Right renal cortex interstitium (tissue), 3 donors: ENCODE data around the gene HAND1. TPM values are rescaled to one million over a fixed set of nuclear protein-coding genes. Genes with fewer than 3 reads are reported as not detected.

Experiments used
- DNase-seq, 3 donors: peaks; one replicate each; pipeline ENCODE4 v3.0.0-alpha.2; 2013; ENCODE audit warnings: low read depth in 3 of 3, low spot score in 2 of 3
- polyA plus RNA-seq, 3 donors: library from polyadenylated mRNA; unstranded; fragments of 120-200 nt; gene quantifications; one replicate each; pipeline ENCODE4 v1.2.1, GENCODE V29; 2013; ENCODE audit not compliant: insufficient read length in 3 of 3

The HAND1 gene
- polyA plus RNA-seq, 3 donors, result not detected

DNA sequence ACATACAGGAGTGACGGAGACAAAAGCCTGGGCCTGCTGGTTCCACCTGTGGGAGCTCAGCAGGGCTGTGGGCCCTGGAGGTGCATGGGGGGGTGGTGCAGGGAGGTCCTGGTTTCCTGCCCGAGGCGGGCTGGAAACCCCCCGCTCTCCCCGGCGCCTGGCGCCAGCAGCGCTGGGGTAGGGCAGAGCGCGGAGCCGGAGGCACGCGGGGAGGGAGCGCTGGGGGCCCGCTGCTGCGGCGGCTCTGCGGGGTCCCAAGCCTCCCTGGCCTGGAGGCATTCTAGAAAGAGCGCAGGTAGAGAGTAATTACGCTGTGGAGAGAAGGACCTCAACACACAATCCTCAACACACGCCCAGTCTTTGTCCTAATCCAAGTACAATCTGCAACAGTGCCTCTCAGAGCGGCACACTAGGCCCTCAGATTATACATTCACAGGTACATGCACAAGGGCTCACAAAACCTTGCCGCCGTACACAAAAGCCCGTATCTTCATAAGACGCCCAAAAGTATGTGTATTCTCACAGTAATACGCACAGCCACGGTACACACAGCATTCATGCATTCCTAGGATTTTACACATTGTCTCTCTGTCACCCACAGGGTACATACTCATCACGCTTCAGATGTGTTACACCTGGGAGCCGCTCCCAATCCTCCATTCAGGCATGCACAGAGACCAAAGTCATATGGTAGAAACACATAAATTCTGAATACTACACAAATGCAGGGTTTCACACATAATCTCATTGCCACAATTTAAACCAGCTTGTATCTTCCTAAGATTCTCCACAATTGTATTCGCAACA lies 2.1 kb upstream of the HAND1 start:
- DNase-seq, result no peak

DNA sequence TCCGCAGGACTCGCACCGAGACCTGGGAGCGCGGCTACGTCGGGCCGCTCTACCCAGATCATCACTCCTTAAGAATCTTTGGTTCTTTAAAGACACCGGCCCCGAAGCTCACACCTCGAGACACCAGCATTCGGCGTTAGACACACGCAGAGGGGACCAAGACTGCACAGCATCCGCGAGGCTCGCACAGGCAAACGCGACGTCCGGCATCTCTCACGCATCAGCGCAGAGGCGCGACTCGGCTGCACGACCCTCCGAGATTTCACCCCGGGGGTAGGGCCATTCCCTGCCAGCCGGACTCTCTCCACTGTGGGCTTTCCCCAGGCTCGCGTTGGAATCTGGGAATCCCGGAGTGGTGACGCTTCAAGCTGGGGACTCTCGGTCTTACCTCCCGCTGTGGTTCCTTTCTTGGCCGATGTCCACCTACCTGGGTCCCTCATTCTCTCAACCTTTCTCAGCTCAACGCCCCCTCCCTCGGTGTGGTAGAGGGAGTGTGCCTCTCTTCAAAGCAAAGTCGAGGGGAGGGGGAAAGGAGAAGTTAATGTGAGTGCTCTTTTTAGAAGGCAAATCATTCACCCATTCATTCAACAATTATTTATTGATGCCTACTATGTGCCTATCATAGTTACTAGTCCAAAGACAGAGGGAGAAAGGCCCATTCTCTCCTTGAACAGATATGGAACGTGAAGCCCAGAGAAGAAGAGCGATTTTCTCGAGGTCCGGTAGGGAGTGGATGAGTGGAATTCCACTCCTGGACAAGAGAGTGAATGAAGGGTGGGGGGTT lies 1.3 kb upstream of the HAND1 start:
- DNase-seq, result no peak

DNA sequence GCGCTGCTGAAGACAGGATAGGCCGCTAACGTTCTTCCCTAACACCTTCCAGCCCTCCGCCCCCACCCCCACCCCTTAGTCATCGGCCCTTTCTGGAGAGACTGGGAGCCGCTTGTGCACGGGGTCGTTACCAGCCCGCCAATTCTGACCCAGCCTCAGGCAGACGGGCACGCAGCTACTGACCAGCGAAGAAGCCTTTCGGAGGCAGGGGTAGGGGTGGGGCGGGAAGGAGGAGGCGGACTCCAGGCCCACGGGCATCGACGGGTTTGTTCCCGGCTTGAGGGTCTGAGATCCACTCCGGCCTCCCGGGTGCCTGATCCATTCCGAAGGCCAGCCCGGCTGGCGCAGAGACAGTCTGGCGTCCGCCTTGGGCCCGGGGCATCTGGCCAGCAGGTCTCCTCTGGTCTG lies 729 bp upstream of the HAND1 start:
- no peak for DNase-seq

DNA sequence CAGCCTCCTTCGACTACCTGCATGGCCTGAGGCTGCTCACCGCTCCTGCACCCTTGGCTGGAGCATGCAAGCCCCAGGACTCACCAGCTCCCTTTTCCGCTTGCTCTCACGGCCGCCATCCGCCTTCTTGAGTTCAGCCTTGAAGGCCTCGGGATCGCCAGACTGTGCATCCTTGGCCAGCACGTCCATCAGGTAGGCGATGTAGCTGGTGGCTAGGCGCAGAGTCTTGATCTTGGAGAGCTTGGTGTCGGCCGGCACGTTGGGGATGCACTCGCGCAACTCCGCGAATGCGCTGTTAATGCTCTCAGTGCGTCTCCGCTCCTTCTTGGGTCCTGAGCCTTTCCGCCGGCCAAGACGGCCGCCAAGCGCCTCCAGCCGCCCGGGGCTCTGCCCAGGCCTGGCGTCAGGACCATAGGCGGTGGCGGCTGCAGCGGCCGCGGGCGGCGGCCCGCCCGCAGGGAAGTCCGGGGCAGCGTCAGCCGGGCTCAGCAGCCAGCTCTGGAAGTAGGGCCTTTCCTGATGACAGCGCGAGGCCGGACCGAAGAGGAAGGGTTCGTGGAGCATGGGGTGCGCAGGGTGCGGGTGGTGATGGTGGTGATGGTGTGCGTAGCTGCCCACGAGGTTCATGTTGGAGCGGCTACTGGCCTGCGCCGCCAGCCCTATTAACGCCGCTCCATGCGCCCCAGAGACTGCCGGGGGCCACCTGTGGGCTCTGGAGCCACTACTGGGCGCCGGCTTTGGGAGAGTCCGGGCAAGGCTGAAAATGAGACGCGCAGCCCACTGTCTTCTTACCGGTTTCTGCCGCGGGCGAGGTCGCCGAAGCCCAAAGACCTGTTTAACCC lies 424 bp downstream of the HAND1 start:
- no peak for DNase-seq

DNA sequence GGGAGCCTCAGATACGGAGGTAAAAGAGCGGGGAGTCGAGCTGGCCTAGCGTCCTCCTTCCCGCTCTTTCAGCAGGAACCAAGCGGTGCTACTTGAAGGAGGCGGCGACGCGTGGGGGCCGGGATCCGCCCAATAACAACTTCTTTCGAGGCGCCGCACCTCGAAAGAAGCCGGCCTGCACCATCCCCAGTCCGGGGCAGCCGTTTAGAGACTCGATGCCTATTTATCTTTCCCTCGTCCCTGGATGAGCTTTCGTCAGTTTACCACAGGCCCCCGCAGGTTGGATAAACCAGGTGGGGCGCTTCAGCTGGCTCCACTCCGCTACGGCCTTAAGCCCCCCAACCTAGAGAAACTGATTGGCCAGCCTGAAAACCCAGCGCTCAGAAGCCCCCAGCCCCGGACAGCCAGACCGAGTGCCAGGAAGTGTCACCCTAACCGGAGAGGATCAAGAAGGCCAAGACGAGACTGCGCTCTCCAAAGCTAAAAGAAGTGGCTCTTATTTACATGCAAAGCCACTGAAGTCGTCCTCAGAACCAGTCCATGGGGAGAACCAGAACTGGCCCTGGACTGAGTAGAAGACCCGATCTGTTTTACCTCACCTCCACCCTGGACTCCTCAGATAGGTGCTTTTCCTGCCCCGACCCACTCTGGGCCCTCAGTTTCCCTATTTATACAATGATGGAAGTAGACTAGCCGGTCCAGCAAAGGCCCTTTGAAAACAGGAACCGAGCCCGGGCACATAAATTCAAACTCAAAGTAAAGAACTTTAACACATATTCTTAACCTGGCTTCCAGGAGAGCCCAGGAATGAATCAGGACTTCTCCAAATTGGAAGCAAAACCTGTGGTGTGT lies 1.4 kb downstream of the HAND1 start:
- no peak for DNase-seq

DNA sequence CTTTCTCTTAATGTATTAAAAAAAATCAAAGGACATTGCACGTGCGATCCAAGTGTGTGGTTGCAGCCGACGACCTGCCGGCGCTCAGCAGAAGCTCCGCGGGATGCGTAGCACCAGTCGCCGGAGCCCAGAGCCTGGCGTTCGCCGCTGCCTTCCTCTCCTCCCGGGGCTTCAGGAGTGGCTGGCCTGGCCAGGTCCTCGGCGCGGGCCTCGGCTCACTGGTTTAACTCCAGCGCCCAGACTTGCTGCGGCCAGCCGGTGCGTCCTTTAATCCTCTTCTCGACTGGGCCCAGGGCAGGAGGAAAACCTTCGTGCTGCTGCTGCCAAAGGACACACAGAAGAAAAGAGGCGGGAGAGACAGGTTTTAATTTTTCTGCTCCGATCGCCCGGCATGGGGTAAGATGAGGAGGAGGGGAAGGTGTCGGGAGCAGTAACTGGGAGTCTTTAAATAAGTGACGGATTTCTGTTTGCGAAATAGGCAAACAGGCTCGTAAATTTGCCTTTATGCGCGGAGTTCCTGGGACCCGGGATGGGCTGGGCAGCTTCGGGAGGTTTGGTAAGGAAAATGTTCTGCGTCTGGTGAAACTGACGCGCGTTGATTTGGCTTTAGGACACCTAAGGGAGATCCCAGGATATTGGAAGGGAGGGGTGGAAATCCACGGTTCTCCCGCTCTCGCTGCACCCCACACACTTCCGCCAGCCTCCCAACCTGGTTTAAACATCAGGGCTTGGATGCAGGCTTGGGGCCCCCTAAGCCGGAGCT lies 2.3 kb downstream of the HAND1 start:
- DNase-seq, result no peak

DNA sequence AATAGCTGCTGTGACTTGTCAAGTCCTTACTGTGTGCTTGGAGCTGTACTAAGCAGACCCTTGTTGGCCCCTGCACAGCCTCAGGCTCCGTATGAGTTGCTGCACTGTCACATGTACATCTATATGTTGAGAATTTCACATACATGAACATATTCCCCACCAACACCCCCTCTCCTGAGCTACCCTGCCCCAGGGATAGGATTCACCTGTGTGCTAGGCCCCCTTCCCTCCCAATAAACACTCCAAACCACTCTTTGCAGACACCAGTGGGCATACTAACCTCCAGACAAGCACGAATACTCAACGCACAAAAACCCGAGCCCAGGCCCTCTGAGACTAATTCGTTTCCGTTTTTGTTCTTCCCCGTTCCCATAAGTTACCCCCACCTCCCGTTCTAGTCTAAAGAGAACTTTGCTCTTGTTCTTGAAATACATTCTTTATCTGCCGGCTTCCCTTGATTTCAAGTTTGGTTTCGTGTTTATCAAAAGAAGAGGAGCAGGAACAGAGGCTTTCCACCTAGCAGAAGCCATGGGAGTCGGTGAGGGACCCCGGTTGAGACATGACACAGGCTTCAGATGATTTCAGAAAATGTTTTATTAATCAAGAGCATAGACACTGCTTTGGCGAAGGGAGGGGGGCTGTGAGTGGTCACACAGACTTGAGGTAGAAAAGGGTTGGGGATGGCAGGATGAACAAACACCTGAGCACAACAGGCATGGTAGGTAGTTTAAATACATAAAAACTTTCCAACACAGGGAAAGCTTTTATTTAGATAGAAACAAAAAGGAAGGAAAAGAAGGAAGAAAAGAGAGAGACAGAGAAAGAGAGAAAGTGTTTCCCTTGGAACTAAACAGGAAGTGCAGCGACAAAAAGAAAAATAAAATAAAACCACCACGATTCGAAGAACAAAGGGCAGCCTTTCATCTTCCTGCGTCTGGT lies 3.4 kb downstream of the HAND1 start:
- DNase-seq, result no peak

DNA sequence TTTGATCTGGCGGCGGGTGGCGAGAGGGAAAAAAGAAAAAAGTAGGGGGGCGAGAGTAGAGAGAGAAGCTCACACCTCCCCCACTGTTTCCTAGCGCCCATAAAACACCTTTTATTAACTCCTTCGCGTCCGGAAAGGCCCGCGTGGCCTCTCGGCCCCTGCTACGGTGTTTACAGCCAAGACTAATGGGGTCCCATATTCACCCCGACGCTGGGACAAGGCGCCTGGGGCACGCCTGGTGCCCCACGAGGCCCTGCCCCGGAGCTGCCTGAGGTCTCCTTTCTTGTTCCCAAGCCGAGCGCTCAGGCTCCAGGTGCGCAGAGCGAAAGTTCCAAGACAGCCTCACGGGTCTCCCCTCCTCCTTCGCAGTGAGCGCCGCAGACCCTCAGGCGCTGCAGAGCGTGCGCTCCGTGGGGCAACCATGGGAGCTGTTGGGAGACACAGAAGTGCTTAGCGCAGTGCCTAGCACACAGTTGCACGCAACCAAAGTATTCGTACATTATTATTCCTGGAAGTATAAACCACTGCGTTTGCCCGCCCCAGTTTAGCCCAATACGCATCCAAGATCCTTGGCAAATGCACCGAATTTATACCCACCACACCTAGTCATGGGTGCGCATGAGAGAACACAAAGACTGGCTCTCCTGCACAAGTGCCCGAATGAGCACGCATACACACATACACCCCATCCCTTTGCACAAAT lies 4.3 kb downstream of the HAND1 start:
- no peak for DNase-seq

DNA sequence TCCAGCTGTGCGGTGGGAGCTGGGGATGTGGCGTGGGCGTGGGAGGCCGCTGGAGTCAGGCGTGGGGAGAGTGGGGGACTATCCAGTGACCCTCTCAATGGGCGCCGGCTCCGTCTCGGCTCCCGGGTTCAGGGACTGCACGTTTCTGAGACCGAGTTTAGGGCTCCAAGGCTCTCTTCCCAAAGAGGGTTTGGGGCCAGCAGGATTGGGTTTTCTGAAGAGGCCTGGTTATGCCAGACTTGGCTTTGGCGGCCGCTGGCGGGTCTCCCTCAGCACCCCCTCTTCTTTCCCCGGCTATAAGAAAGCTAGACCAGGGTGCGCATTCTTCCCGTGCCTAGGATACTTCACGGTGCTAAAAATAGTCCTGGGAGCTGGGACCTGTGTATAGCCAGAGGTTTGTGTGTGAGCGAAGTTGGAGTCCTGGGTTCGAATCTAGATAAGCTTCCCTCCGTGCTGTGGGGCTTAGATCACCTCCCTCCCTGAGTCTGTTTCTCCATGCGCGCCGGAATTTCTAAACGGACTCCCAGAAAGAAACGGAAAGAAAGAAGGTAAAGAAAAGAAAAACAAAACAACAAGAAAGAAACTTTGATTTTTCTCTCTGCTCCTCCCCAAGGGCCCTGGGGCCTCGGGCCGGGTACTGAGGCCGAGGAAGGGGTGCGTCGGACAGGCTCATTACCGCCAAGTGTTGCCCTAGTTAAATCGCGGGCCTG lies 5.0 kb downstream of the HAND1 start:
- DNase-seq, result no peak

DNA sequence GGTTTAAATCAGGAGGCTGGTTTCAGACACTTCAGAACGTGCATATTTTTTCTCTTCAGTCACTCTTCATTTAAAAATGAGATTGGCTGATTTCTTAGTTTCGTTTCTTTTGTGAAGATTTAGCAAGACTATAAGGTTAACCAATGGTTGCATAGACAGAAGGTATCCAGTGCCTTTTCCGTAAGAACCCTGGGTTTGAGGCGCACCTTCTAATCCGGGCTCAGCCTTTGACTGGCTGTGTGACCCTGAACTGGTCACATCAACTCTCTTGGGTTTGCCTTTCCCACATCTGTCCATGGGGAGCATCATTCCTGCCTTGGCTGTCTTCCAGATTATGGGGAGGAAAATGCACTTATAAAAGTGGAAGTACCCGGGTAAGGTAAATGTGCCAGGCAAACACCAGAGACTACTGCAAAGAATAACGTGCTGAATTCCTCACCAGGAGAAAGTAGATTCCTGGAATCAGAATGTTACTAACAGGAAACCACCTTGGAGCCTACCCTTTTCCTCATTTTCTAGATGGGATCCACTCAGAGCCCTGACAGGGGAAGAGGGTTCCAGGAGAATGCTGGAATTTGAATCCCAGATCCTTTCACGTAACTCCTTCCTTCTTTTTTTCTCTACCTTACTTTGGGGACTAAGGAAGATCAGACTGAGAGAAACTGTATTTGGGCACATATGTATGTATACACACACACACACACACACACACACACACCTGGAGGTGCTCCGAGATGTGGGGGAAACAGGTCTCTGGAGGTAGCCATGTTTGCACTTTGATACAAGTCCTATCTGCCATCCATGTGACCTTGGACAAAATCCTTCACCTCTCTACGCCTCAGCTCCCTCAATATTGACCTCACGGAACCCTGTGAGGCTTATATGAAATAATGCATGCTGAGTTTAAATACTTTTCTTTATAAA lies 6.8 kb downstream of the HAND1 start:
- no peak for DNase-seq

DNA sequence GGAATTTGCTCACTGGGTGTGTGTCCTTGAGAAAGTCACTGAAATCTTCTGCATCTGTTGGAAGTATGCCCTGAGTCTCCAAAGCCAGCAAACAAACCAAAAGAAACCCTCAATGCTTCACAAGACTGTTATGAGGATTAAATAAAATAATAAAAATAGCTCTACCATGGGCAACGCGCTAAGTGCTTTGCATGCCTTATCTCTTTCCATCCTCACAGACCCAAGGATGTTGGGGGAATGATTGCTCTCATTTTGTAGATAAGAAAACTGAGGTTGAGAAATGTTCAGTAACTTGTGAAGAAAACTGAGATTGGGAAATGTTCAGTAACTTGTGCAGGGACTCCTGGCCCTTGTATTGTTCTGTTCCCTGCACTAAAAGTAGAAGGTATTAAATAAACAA lies 7.9 kb downstream of the HAND1 start:
- no peak for DNase-seq

DNA sequence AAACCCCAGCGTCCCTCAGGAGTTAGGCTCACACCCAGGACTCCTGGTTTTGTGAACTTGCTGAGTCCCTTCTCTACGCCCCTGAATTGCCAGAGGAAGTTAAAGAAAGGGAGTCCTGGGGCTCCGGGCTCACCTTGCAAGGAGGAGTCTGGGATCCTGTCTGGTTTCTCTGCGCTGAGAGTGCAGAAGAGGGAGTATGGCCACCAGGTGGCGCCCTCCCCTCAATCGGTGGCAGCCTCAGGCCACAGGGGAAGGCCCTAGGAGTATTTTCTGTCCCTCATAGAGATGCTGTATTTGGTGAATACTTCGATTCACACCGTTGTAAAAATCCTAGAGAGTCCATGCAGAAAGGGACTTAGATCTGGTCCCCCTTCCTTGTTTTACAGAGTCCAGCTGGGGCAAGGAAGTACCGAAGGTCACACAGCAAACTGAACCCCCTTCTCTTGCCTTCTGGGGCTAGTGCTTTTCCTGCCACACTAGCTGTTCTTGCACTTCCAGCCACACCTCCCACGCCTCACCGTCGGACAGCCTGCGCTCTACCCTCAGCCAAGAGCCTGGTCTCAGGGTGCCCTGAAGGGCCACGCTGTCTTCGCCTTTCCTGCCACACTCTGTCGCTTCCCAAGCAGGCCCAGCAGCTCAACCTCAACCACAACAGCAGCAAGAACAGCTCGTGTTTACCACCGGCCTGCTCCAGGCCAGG lies 10.2 kb downstream of the HAND1 start:
- no peak for DNase-seq

DNA sequence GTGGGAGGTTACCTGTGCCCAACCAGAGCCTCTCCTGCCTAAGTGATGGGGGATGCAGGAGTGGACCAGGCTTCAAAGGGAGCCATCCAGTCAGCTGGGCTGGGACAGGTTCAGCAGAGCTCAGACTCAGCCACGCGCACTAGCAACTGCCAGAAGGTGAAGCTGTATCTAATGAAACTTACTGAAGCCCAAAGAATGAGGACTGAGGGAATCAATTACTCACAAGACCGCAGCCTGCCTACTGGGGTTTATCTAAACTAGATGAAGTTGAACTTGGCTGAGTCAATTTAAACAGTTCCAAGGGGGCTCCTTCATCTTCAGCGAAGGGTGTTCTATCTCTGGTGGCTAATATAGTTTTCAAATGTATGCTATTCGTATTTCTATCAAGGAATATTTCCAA lies 11.4 kb downstream of the HAND1 start:
- DNase-seq, result no peak

DNA sequence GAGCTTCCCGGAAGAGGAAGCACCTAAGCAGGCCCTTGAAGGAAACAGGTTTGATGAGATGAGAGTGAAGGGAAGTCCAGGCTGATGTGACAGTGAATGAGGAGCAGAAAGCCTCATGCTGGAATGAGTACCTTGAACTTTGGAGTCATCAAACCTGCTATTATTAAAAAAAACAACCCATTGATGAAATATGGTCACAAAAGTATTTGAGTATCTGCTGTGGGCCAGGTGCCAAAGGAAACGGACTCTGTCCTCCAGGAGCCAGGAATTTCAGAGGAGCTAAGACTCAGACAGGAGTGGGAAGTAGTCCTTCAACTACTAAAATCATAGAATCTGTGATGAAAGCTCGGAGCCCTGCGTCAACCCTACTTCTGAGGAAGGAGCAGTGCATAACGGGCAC lies 11.9 kb downstream of the HAND1 start:
- DNase-seq, result no peak

DNA sequence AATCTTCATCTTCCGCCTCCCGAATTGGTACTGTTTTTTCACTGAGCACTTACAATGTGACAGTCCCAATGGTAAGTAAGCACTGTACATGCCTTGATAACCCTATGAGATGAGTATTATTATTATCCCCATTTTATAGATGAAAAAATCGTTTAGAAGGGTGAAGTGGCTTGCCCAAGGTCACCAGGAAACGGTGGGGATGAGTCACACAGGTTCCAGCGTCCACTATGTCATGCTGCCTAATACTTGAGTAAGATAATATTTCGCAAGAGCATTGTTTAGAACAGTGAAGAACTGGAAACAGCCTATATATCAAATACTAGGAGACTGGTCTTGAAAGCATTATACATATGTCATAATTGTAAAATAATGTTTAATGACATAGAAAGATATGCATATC lies 12.9 kb downstream of the HAND1 start:
- DNase-seq, result no peak

DNA sequence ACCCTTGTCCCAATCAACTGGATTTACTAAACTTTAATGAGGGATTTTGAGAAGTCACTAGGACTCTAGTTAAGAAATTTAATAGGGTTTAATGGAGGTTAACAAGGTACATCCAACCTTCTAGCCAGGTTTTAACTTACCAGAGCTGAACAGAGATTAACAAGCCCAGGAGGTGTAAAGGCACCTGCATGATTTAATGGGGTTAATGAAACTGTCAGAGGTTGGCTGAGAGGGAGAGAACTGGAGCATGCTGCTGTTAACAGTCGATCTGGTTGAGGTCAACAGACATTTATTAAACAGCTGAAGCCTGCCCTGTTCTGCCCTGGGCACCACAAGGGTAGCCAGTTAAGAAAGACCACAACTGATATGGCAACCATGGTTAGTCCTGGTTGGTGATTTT lies 13.6 kb downstream of the HAND1 start:
- DNase-seq, result no peak
